ENCODE data around the gene MGMT.

DNA sequence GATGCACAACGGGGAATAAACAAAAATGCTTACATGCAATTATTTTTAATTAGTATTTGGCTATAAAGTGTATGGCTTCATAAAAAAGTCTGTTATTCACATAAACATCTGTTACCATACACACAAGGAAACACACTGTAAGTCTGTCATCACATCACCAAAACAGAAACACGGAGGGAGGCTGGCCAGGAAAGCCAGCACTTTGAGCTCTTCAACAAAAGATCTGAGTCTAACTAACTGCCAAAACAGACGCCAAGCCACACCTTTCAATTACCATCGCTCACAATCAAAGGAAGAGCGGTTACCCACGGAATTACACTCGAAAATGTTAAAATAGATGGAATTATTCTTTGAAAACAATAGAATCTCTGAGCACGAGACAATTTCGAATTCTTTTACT lies 49.2 kb upstream of the MGMT start:
- TF ChIP-seq, protein P1, sequence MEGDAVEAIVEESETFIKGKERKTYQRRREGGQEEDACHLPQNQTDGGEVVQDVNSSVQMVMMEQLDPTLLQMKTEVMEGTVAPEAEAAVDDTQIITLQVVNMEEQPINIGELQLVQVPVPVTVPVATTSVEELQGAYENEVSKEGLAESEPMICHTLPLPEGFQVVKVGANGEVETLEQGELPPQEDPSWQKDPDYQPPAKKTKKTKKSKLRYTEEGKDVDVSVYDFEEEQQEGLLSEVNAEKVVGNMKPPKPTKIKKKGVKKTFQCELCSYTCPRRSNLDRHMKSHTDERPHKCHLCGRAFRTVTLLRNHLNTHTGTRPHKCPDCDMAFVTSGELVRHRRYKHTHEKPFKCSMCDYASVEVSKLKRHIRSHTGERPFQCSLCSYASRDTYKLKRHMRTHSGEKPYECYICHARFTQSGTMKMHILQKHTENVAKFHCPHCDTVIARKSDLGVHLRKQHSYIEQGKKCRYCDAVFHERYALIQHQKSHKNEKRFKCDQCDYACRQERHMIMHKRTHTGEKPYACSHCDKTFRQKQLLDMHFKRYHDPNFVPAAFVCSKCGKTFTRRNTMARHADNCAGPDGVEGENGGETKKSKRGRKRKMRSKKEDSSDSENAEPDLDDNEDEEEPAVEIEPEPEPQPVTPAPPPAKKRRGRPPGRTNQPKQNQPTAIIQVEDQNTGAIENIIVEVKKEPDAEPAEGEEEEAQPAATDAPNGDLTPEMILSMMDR (IDR thresholded peaks at IDR 0.05; ENCODE audit: extremely low read depth in 1 of 2, insufficient read depth in 1 of 2, low read depth in 1 of 2, low read length in 2 of 2), result no peak
- TF ChIP-seq POLR2A (IDR thresholded peaks at IDR 0.05; ENCODE audit: low read depth, low read length) (no peak), EZH2 (IDR thresholded peaks at IDR 0.05; ENCODE audit: borderline replicate concordance, low read depth, low read length, severe bottlenecking) (no peak), JUN (IDR thresholded peaks at IDR 0.05; ENCODE audit: borderline replicate concordance, insufficient read depth, insufficient read length, low read depth) (peak; percentile 39)
